HG03196 (cell line): Measurements from ENCODE around the gene AOPEP.
"Not testable (repeated sequence)": the region's sequence is repeated elsewhere in the genome, so short reads cannot be mapped to it uniquely, and the experiment has no call there.

ENCODE experiments used
- ATAC-seq: cut with Tn5 transposase; IDR thresholded peaks from one replicate; pipeline ENCODE4 v1.9.1; 2021; ENCODE audit not compliant: unreplicated experiment

AOPEP gene

DNA sequence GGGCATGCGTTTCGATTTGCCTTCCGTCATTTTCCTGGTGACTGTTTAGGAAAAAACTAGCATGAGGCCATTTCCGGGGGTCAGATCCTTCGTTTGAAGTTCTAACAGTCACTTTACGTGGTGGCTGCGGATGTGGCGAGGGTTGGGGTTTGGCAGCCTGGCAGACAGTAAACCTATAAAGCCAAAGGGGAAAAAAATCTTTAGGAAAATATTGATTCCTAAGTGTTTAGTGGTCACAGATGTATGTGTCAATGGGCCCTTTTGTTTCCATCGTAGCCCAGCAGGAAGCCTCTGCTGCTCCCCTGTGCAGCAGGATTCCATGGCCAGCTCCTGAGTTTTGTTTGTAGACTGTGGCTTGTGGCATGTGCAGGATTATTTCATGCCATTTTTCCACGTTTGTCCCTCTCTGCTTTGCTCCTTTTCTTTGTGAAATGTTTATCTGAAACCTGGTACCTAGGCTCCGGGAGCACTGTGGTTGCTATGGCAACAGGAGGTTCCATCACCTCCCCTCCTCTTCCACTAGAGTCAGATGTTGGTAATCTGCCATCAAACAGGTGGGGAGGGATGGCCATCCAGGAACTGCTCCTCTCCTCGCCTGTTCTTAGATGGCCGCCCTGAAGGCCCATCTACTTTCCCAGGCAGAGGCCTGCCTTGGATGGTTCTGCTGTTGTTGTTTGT is 202.3 kb downstream of the AOPEP start:
- ATAC-seq = no peak

DNA sequence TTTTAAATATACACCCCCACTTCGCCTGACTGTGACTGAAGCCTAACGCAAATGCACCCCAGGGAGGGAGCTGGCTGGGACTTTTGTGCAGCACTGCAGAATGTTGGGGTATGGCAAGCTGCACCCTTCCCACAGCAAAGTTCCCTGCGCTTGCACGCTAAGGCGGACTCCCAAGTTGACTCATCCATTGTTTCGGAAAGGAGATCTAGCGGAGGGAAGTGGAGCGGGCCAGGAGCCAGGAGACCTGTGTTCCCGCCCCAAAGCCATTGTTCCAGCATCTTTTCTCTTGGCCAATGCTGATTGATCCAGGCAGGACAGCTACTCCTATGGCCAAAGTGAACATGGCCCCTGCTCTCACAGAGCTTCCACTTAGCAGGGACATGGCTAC is 202.9 kb downstream of the AOPEP start:
- ATAC-seq = no peak

DNA sequence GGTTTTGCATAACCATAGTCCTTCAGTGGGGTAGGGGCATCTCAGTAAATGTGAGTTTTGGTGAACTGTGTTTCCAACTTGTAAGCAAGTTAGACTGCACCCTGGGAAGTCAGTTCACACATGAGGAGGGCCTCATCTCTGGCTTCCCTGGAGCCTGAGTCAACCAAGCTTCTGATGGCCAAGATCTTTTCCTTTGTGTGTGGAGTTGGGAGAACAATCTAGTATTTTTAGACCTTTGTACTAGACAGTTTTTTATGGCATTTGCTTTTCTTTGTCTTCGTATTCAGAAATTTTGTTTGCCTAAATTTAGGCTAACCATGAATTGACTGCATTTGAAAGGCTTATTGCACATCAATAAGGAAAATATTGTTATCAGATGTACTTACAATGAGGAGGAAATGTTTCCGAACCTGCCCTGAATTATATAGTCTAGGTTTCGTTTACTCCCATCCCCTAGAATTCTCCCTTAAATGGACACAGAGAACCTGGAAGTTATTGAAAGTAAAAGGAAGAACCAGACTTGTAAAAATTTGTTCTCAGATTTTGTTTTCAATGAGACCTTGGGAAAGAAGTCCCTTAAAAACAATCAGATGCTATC is 204.6 kb downstream of the AOPEP start:
- no peak for ATAC-seq

GRCh38 chr9:94931740-94932139 is 205.2 kb downstream of the AOPEP start:
- no peak for ATAC-seq

GRCh38 chr9:94932652-94933510 is 206.4 kb downstream of the AOPEP start:
- ATAC-seq = no peak

DNA sequence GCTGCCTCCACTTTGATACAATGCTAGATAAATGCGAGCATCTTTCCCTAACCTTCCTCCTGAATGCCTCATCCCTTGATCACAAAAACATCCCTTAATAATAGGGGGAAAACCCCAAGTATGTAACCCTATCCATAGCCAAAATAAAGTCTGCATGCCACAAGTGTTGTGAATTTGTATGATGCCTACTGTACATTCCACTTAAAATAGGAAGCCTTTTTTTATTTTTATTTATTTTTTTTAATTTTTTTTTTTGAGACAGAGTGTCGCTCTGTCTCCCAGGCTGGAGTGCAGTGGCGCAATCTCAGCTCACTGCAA is 207.0 kb downstream of the AOPEP start:
- no peak for ATAC-seq

DNA sequence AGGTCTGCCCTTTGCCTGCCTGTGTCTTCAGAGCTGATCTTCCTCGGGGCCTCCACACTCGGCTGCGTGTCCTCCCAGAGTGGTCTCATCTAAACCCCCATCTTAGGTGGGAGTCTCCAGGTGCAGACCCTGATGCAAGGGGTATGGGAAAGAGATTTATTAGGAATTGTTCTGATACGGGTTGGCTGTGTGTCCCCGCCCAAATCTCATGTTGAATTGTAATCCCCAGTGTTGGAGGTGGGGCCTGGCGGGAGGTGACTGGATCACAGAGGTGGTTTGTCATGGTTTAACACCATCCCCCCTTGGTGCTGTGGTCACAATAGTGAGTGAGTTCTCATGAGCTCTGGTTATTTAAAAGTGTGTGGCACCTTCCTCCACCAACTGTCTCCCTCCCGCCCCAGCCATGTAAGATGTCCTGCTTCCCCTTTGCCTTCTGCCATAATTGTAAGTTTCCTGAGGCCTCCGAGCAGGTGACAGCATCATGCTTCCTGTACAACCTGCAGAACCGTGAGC is 208.4 kb downstream of the AOPEP start:
- no peak for ATAC-seq

DNA sequence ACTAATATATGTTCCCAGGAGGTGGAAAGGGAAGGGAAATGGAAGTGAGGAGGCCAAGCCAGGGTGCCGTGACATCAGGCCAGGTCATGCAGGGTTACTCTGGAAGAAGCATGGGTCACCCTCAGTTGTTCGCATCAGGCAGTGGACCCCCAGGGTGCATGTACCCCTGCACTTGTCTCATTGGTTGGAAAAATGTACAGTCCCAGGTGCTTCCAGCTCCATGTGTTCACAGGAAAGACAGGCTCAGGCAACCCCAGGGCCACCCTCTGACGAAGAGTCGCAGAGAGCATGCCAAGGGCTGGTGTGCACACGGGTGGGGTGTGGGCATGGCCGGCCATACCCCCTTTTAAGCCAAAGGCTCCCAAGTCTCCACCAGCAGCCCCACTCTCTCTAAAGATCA is 208.9 kb downstream of the AOPEP start:
- ATAC-seq = no peak

GRCh38 chr9:94936419-94936818 is 209.9 kb downstream of the AOPEP start:
- no peak for ATAC-seq

GRCh38 chr9:94937214-94937903 is 210.9 kb downstream of the AOPEP start:
- no peak for ATAC-seq

- ATAC-seq = no peak
Observed at GRCh38 chr9:94938384-94938783, 211.9 kb downstream of the AOPEP start.

- not testable (repeated sequence) for ATAC-seq
Observed at GRCh38 chr9:94940296-94940695, 213.8 kb downstream of the AOPEP start.

GRCh38 chr9:94941211-94941875 is 214.8 kb downstream of the AOPEP start:
- no peak for ATAC-seq

- no peak for ATAC-seq
Observed at GRCh38 chr9:94944626-94945025, 218.1 kb downstream of the AOPEP start.

- ATAC-seq = no peak
Observed at GRCh38 chr9:94945197-94946144, 219.0 kb downstream of the AOPEP start.

GRCh38 chr9:94946256-94946655 is 219.8 kb downstream of the AOPEP start:
- ATAC-seq = no peak

- no peak for ATAC-seq
Observed at GRCh38 chr9:94948567-94949235, 222.2 kb downstream of the AOPEP start.

GRCh38 chr9:94949370-94949769 is 222.9 kb downstream of the AOPEP start:
- no peak for ATAC-seq

GRCh38 chr9:94950040-94950578 is 223.6 kb downstream of the AOPEP start:
- ATAC-seq = no peak
